Upper lobe of right lung (tissue), 1 donor: ENCODE results near the gene INCENP. TPM values are rescaled to one million over a fixed set of nuclear protein-coding genes. Genes with fewer than 3 reads are reported as not detected.

Experiments used
- ATAC-seq: fragments of 200-7000 bp; cut with Tn5 transposase; one replicate; pipeline ENCODE4 v1.9.1; 2020; ENCODE audit warnings: mild to moderate bottlenecking, moderate library complexity
- DNase-seq: peaks from one replicate; pipeline ENCODE4 v3.0.0-alpha.2; 2020
- H3K27ac ChIP-seq: fragments of 200-600 bp; one replicate; pipeline ENCODE4 v1.8.0; 2022
- H3K27me3 ChIP-seq: fragments of 200-600 bp; one replicate; pipeline ENCODE4 v1.8.0; 2022; ENCODE audit warnings: mild to moderate bottlenecking
- H3K36me3 ChIP-seq: fragments of 200-600 bp; one replicate; pipeline ENCODE4 v1.8.0; 2022
- H3K4me1 ChIP-seq: fragments of 200-600 bp; one replicate; pipeline ENCODE4 v1.8.0; 2022
- H3K4me3 ChIP-seq: fragments of 200-600 bp; one replicate; pipeline ENCODE4 v1.8.0; 2022; ENCODE audit warnings: mild to moderate bottlenecking
- H3K9me3 ChIP-seq: fragments of 200-600 bp; one replicate; pipeline ENCODE4 v1.8.0; 2022
- CTCF ChIP-seq: fragments of 200-600 bp; IDR thresholded peaks from one replicate; pipeline ENCODE4 v1.8.0; 2022; ENCODE audit warnings: antibody characterized with exemption
- intact Hi-C: fragments of 100-400 bp; cut with DNase I; formaldehyde crosslinking; loops from one replicate; pipeline ENCODE4 v1.11.0; 2022
- total RNA-seq: library from RNA; stranded (reverse); fragmentation: NEBNext Ultra II Directional; extraction: Animal tissue kit (Norgen Biotek cat#: 25700); gene quantifications from one replicate; pipeline ENCODE4 v1.2.1, GENCODE V29; 2021
- donor health status: DM: no; HTN: yes; CAD: no; lungs with severe emphysema.

Gene INCENP
- total RNA-seq, 1 donor from 2014 or later, result 19.5 TPM

- Histone ChIP-seq H3K4me3 (no peak overlapping the region), H3K27ac (no peak overlapping the region), H3K4me1 (peaks cover 8% of the 10 kb centered on the region), H3K36me3 (peaks cover 8% of the 10 kb centered on the region), H3K27me3 (no peaks in the 10 kb centered on the region), H3K9me3 (no peaks in the 10 kb centered on the region)
- DNase-seq, result no peak
- no peak for TF ChIP-seq CTCF
- ATAC-seq, result no peak
- intact Hi-C loops, result no loop called here
Observed at GRCh38 chr11:62125316-62125715, 1.5 kb downstream of the INCENP start.

GRCh38 chr11:62125881-62126280 is 2.1 kb downstream of the INCENP start:
- Histone ChIP-seq H3K36me3 (peaks cover 12% of the 10 kb centered on the region), H3K4me1 (peaks cover 8% of the 10 kb centered on the region), H3K27ac (no peak overlapping the region), H3K27me3 (no peaks in the 10 kb centered on the region), H3K4me3 (no peak overlapping the region), H3K9me3 (no peaks in the 10 kb centered on the region)
- intact Hi-C loops, result no loop called here
- TF ChIP-seq CTCF, result no peak
- DNase-seq (no peak), ATAC-seq (no peak)

- H3K4me3 ChIP-seq, result no peak overlapping the region
- no peaks in the 10 kb centered on the region for H3K27me3 ChIP-seq
- intact Hi-C loops, result no loop called here
- H3K27ac ChIP-seq, result no peak overlapping the region
- TF ChIP-seq CTCF, result no peak
- H3K9me3 ChIP-seq, result no peaks in the 10 kb centered on the region
- peaks cover 8% of the 10 kb centered on the region for H3K4me1 ChIP-seq
- ATAC-seq (no peak), DNase-seq (no peak)
- peaks cover 12% of the 10 kb centered on the region for H3K36me3 ChIP-seq
Observed at GRCh38 chr11:62127426-62127825, 3.6 kb downstream of the INCENP start.

- peaks cover 8% of the 10 kb centered on the region for H3K4me1 ChIP-seq
- H3K27ac ChIP-seq, result no peak overlapping the region
- ATAC-seq, result no peak
- H3K27me3 ChIP-seq, result no peaks in the 10 kb centered on the region
- intact Hi-C loops, result no loop called here
- DNase-seq, result no peak
- H3K4me3 ChIP-seq, result no peak overlapping the region
- TF ChIP-seq CTCF, result no peak
- no peaks in the 10 kb centered on the region for H3K9me3 ChIP-seq
- peaks cover 12% of the 10 kb centered on the region for H3K36me3 ChIP-seq
Observed at GRCh38 chr11:62127941-62128770, 4.3 kb downstream of the INCENP start.

- Histone ChIP-seq H3K36me3 (peaks cover 12% of the 10 kb centered on the region), H3K27me3 (no peaks in the 10 kb centered on the region), H3K4me1 (peaks cover 8% of the 10 kb centered on the region), H3K27ac (no peak overlapping the region), H3K4me3 (no peak overlapping the region), H3K9me3 (no peaks in the 10 kb centered on the region)
- intact Hi-C loops, result no loop called here
- ATAC-seq (no peak), DNase-seq (peak; percentile 31)
- TF ChIP-seq CTCF, result no peak
Observed at GRCh38 chr11:62128835-62129234, 5.0 kb downstream of the INCENP start.
